ENCODE measurements around the gene ARMH1. TPM values are rescaled to one million over a fixed set of nuclear protein-coding genes. Genes with fewer than 3 reads are reported as not detected.
"Not testable (repeated sequence)": the region's sequence is repeated elsewhere in the genome, so short reads cannot be mapped to it uniquely, and the experiment has no call there.

The ARMH1 gene
- total RNA-seq, 1 experiment from 2014 or later, result 0.15 TPM

GRCh38 chr1:44694863-44695478 is 20.5 kb downstream of the ARMH1 start:
- no peak for DNase-seq (ENCODE audit: low spot score)

GRCh38 chr1:44695671-44696070 is 21.2 kb downstream of the ARMH1 start:
- DNase-seq (ENCODE audit: low spot score), result no peak

DNA sequence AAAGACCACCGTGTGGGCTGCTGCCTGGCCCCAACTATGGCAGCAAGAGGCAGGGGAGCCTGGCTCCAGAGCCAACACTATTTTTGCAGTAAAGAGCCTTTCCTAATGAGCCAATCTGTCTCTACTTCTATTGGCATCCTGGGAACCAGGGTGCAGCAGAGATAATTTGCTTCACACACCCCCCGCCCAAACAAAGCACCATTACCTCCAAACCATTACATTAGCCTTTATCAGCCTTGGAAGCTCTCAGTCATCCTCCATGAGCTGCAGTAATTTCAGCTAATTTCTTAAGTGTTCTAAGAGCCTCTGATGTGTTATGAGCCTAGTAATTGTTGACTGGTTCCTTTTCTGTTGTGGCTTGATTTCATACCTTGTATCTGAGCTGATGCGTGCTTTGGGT is 21.6 kb downstream of the ARMH1 start:
- DNase-seq (ENCODE audit: low spot score), result no peak

GRCh38 chr1:44696789-44697345 is 22.4 kb downstream of the ARMH1 start:
- DNase-seq (ENCODE audit: low spot score), result no peak

- DNase-seq (ENCODE audit: low spot score), result no peak
Measured at GRCh38 chr1:44698138-44698537, 23.6 kb downstream of the ARMH1 start.

DNA sequence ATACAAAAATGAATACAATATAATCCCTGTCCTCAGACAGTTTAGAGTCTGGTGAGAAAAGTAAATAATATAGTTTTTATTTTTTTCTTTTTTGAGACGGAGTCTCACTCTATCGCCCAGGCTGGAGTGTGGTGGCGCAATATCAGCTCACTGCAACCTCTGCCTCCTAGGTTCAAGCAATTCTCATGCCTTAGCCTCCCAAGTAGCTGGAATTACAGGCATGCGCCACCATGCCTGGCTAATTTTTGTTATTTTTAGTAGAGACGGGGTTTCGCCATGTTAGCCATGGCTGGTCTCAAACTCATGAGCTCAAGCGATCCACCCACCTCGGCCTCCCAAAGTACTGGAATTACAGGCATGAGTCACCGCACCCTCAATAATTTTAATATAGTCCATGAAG is 24.9 kb downstream of the ARMH1 start:
- not testable (repeated sequence) for DNase-seq (ENCODE audit: low spot score)

GRCh38 chr1:44700573-44700972 is 26.1 kb downstream of the ARMH1 start:
- no peak for DNase-seq (ENCODE audit: low spot score)

DNA sequence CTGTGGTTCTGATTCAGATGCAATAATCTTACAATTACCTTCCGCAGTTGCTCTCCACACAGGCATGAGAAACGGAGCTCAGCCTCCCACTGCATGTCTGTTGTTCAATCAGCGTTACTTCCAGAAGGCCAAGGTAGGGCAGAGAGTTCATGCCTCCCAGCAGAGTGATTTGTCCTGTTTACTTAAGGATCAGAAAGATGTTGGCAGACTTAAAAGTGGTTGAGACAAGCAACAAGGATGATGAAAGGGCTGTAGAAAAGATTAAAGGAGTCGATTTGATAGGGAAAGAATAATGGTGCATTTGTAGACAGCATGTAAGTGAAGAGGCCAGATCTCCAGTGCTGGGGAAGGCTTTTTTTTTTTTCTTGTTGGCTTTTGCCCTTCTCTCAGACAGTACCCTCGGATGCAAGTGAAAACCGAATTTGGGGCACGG is 26.6 kb downstream of the ARMH1 start:
- no peak for DNase-seq (ENCODE audit: low spot score)

DNA sequence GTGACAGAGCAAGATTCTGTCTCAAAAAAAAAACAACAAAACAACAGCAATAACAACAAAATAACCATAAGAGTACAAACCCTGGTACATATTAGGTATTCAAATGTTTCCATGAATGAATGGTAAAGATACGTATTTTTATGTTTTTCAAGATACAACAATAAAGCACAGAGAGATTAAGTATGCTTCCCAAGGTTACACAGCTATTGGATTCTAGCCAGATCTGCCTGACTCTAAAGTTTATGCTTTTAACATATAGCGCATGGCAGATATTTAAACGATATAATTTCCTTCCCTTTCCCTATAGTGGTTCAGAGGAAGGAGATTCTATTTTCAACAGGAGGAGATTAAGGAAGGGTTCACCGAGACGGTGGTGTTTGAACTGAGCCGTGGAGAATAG is 31.0 kb downstream of the ARMH1 start:
- DNase-seq (ENCODE audit: low spot score), result no peak

DNA sequence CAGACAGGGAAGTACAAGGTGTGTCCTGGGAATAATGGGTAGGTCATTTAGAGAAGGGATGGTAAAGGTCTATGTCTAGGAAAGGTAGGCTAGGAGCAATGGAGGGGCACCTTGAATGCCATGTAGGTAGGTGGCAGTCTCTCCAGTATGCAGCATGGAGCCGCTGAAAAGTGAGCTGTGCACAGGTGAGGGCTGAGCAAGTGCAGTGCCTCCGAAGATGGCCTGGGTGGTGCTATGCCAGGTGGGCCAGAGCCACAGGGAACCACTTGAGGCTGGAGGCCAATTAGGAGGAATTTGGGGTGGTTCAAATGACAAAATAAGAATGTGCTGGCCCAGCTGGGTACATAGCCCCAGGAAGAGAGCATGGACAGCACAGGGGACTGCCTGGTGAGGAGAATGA is 31.4 kb downstream of the ARMH1 start:
- no peak for DNase-seq (ENCODE audit: low spot score)

DNA sequence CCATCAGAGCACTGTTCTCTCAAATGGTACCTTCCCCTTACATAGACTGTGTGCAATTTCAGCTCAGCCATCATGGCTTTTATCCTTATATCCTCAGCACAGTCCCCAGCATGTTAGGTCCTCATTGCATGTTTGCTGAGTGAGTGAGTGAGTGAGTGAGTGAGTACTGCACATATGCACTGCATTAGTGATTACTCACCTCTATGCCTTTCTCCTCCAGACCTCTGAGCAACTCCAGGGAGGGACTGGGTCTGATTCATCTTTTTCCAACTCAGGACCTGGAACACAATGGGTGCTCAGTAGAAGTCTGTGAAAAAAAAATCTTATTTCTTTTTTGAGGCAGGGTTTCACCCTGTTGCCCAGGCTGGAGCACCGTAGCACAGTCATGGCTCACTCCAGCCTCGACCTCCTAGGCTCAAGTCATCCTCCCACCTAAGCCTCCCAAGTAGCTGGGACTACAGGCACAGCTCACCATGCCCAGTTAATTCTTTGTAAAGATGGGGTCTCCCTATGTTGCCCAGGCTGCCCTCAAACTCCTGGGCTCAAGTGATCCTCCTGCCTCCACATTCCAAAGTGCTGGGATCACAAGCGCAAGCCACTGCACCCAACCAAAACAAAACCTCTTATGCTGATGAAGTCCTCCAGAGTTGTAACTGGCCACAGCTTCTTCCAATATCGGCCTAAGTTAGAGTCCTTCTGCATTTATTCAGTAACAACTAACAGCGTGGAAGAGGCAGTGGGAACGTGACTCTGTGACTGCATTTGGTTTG is 32.8 kb downstream of the ARMH1 start:
- no peak for DNase-seq (ENCODE audit: low spot score)

GRCh38 chr1:44707959-44708831 is 33.7 kb downstream of the ARMH1 start:
- peak; percentile 74 for DNase-seq (ENCODE audit: low spot score)

GRCh38 chr1:44713321-44713781 is 38.8 kb downstream of the ARMH1 start:
- DNase-seq (ENCODE audit: low spot score), result peak; percentile 45

DNA sequence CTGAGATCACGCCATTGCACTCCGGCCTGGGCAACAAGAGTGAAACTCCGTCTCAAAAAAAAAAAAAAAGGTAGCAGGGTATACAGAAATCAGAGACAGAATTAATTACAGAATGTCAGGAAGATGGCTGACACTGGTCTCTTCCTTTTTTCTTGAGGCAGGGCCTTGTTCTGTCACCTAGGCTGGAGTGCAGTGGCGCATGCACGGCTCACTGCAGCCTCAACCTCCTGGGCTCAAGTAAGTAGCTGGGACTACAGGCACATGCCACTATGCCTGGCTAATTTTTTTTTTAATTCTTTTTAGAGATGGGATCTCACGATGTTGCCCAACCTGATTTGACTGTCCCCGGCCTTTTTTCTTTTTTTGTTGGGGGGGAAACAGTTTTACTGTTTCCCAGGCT is 40.0 kb downstream of the ARMH1 start:
- DNase-seq (ENCODE audit: low spot score), result no peak

DNA sequence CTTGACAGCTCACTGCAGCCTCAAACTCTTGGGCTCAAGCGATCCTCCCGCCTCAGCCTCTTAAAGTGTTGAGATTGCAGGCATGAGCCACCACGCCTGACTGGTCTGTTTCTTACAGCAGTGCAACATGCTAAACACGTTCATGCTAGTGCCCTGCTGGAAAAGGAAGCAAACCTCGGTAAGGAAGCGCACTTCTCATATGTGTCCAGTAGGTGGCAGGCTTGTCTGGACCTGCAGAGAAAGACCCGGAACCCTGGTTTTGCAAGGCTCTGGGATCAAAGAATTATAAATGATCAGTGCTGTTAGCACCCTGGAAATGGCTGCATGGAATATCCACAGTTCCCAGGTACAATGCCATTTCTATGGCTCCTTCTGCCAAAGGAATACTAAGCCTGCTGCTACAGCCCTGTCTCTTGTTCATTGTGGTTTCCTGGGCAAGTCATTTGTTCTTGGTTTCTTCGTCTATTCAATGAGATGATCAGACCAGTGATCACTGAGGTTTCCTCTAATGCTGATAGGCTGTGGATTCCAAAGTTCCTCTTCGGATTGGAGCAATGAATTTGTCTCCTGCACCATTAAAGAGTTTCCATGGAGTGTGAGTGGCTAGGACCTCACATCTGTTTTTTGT is 40.5 kb downstream of the ARMH1 start:
- DNase-seq (ENCODE audit: low spot score), result peak; percentile 85

- no peak for DNase-seq (ENCODE audit: low spot score)
Measured at GRCh38 chr1:44717156-44717555, 42.6 kb downstream of the ARMH1 start.

DNA sequence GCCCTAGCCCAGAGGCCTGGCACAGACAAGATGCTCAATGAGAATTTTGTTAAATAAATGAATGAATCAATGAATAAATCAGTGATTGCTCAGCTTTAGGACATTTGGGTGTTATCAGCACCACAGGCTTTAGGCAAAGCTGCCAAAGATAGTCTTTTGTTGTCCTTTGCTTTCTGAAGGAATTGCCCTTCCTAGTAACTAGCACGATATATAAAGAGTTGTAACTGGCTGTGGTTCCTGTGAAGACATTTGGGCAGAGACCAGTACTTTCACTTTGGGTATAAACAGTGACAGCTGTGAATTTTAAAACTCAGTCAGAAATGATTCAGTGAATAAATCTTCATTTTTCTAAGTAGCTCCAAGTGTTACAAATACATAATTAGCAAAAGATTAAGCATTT is 43.1 kb downstream of the ARMH1 start:
- no peak for DNase-seq (ENCODE audit: low spot score)

- no peak for DNase-seq (ENCODE audit: low spot score)
Measured at GRCh38 chr1:44718091-44718490, 43.6 kb downstream of the ARMH1 start.

DNA sequence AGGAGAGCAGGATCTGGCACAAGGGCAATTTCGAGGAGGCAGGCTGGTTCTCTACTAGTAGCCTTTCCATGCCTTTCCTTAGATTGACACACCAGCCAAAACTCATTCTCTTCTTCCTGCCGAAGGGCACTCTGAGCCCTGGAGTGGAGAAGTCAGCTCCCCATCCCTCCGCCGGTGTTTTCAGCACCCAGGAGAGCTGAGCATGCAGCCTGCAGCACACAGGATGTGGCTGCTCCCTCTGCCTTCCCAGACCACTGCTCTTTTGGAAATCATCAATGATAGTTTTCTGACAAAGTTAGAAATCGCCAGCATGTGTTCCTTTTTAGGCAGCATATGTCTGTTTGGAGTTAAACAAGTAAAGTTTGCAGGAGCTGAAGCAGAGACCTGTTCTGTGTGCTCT is 44.8 kb downstream of the ARMH1 start:
- no peak for DNase-seq (ENCODE audit: low spot score)

GRCh38 chr1:44720281-44720680 is 45.8 kb downstream of the ARMH1 start:
- no peak for DNase-seq (ENCODE audit: low spot score)
